Hepatocyte (in vitro differentiated cells): ENCODE results near the gene UBE2D2.

Experiments
- EZH2 ChIP-seq: fragments of 200-600 bp; sonication (generic); IDR thresholded peaks from 2 replicates; pipeline ENCODE4 v1.6.1; 2016; ENCODE audit warnings: antibody characterized with exemption, mild to moderate bottlenecking, borderline replicate concordance
- EZH2phosphoT487 ChIP-seq: fragments of 200-600 bp; sonication (generic); IDR thresholded peaks from one replicate; pipeline ENCODE4 v1.6.1; 2018; ENCODE audit warnings: antibody characterized with exemption, mild to moderate bottlenecking, low read depth, moderate library complexity; ENCODE audit not compliant: unreplicated experiment, severe bottlenecking
- TF ChIP-seq, protein P1 (sequence below): fragments of 200-600 bp; sonication (generic); IDR thresholded peaks from 2 replicates; pipeline ENCODE4 v1.5.1; 2016; ENCODE audit warnings: antibody characterized with exemption, mild to moderate bottlenecking; ENCODE audit not compliant: poor library complexity

DNA sequence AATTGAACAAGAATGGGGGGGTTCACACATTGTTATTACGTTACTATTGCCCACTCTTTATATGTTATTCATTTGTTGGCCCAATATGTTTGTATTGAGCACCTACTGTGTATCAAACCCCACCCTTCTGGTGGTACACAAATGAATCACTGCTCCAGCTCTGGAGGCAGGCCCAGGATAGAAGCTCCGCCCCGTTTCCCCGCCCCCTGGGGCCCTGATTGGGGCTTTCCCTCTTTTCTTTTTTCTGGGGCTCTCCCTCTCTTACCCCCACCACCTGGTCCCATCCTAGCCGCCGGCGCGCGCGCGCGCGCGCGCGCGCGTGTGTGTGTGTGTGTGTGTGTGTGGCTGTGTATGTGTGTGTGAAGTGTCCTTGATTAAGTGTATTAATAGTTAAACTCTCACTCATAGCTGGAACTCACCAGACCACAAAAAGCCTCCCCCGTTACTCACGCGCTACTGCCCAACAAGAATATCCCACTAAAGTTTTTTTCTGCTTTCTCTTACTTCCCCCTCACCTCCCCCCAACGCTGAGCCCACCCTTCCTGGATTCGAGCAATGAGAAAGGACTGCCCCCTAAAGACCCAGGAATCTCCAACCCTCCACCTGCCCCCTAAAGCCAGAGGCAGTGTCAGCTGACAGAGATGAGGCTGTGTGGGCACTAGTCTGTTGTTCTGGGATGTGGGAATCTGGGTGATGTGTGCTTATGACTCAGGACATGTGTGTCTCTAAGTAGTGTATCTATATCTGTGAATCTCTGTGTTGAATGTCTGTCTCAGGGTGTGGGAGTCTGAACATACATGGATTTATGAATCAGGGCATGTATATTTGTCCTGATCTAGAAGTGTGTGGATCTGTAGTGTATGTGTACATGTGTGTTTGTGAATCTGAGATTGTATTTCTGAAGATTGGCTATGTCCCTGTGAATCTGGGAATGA lies 91.0 kb downstream of the UBE2D2 start:
- TF ChIP-seq, protein P1, sequence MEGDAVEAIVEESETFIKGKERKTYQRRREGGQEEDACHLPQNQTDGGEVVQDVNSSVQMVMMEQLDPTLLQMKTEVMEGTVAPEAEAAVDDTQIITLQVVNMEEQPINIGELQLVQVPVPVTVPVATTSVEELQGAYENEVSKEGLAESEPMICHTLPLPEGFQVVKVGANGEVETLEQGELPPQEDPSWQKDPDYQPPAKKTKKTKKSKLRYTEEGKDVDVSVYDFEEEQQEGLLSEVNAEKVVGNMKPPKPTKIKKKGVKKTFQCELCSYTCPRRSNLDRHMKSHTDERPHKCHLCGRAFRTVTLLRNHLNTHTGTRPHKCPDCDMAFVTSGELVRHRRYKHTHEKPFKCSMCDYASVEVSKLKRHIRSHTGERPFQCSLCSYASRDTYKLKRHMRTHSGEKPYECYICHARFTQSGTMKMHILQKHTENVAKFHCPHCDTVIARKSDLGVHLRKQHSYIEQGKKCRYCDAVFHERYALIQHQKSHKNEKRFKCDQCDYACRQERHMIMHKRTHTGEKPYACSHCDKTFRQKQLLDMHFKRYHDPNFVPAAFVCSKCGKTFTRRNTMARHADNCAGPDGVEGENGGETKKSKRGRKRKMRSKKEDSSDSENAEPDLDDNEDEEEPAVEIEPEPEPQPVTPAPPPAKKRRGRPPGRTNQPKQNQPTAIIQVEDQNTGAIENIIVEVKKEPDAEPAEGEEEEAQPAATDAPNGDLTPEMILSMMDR: no peak
- TF ChIP-seq EZH2phosphoT487 (no peak), EZH2 (no peak)
